ENCODE results near the gene COLEC12.

- TF ChIP-seq CTCF (IDR thresholded peaks at IDR 0.05; ENCODE audit: extremely low read depth in 1 of 2, insufficient read depth in 1 of 2, low read depth in 1 of 2, low read length in 2 of 2) (no peak), JUN (IDR thresholded peaks at IDR 0.05; ENCODE audit: borderline replicate concordance, insufficient read depth, insufficient read length, low read depth) (no peak), EZH2 (IDR thresholded peaks at IDR 0.05; ENCODE audit: borderline replicate concordance, low read depth, low read length, severe bottlenecking) (no peak), MAX (IDR thresholded peaks at IDR 0.05; ENCODE audit: insufficient read depth, insufficient read length) (no peak)
These were observed 188.1 kb downstream of the COLEC12 start for GRCh38 chr18:312415-312814.
